ENCODE data around the gene CARMIL3.

The CARMIL3 gene

DNA sequence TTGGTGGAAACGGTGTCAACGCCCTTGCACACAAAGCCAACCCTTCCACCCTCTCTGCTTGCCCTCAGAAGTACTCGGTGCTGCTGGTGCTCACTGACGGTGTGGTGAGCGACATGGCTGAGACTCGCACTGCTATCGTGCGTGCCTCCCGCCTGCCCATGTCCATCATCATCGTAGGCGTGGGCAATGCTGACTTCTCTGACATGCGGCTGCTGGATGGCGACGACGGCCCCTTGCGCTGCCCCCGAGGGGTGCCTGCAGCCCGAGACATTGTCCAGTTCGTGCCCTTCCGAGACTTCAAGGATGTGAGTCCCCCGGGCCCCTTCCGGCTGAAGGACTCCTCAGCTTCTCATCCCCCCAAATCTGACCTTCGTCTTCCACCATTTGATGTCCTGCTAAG, 25.3 kb downstream of the CARMIL3 start:
- no peak for DNase-seq

DNA sequence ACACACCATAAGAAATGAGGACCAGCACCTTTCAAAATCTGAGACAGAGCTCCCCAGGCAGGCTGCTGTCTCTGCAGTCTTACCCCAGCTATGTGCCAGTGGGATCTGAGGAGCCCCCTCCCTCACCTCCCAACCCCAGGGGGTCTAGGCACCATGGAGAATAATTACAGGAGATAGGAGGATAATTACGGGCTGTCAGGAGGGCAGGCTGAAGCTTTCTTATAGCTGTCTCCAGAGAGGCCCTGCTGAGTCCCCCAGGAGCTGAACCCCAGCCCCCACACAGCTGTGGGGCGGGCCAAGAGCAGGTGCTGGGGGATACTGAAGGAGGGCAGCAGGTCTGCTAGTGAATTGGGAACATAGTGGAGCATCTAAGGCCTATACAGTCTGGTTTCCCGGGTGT, 26.3 kb downstream of the CARMIL3 start:
- peak; percentile 32 for DNase-seq

DNA sequence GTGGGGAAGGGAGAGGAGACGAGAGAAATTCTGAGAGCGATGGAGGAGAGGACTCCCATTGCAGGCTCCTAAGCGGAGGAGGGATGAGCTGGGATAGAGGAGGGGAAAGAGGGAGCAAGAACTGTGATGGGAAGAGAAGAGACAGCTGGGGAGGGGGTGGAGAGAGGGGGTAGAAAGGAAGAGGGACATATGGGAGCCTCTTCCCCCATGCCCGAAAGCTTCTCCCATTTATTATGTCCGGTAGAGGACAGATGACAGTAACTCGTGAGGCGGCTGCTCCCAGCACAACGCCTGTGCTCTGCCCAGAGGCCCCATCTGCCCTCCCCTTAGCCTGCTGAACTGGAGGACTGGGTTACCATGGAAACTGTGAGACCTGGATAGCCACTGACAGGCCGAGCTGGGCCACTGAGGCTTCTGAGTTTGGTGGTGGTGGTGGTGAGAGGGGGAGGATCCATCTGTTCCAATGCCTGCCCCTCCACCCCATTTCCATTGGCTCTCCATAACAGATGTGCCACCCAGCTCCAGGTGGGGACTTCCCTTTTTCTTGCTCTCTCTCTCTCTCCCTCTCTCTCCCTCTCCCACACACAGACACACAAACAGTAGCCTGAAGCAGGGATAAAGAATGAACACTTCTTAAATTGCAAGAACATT, 27.8 kb downstream of the CARMIL3 start:
- peak; percentile 72 for DNase-seq

DNA sequence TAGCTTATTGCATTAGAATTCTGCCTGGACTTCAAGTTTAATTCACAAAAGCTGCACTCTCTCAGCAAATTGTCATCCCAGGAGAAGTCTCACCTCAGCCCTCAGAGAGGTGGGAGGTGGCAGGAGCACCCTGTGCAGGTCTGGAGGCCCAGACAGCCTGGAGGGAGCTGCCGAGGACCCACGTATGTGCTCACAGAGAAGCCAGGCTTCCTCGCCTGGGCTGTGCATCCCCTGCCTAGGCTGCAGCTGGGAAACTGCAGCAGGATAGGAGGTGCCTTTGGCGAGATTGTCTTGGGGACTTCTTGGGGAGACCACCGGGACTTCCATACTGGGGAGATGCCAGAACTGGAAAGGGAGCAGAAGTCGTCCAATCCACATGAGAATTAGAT, 28.3 kb downstream of the CARMIL3 start:
- DNase-seq = no peak

DNA sequence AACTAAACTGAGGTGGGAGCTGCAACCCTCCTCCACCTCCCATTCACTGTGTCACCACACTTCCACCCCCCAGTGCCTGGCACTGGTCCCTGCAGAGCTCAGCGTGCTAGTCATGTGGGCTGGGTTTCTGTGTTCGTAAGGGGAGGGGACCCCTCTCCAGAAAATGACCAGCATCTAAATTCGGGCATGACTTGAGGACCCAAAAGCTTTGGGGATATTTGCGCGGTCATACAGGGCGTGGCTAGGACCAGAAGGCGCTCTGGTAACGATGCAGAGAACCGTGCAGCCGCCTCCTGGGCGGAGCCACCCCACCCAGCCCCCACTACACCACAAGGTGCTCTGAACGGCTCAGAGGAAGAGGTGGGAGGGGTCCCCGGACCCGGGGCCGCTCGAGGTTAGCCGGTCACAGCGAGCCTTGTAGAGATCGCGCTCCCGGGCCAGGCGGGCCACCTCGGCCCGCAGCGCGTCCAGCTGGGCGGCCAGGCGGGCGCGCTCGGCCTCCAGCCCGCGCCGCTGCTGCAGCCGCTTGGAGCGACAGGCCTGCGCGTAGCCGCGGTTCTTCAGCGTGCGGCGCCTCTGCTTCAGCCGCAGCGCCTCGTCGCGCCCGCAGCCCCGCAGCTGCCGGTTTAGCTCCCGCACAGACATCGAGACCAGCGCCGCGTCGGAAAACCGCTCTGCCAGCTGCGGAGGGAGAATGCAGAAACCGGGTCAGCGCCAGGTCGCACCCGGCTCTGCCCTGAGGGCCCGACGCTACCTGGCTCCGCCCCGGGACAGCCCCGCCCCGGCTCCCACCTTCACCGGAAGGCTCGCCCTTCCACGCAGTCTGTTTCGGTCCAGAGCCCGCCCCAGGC, 29.3 kb downstream of the CARMIL3 start:
- peak; percentile 79 for DNase-seq

DNA sequence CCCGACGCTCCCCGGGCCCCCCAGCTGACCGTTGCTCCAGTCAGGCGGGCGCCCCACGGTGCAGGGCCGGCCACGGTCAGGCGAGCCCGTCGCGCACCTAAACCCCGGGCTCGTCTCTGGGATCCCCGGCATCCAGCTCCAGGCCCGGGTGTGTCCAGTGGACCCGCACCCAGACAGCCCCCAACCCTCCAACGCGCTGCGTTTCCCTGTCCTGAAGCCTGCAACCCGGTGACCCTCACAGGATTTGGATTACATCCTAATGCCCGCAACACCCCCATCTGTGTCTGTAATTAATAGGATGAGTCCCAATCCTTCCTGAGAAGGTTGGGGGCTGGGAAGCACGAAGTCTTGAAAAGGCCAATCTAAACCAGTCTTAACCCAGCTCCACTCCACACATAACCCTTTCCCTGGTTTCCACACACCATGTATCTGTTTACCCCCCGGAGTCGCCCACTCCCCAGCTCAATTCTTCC, 30.0 kb downstream of the CARMIL3 start:
- no peak for DNase-seq

DNA sequence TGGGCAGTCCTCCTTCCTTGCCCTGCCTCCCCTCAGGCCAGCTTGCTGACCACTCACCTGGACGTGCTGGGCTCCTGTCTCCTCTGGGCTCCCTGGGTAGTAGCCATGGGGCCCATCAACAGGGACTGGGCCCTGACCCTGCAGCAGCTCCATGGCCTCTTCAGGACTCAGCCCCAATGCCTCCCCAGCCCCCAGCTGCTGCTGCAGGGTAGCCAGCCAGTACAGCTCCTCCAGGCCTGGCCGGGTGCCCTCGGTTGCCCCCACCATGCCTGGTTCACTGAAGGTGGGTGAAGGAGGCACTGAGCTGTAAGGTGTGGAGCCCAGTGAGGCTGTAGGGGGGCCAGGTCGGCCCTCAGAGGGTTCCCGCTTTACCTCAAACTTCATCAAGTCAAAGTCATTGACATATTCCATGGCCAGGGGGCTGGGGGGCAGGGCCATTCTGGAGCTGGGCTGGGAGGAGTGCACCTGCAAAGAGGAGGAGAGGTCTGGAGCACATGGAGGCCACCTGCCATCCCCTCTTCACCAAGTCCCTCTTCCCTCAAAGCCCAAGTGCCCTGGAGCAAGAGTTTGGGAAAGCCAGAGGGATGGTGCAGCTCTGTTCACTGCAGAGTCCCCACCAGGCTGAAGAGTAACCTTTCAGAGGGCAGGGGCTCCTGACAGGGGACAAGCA, 30.7 kb downstream of the CARMIL3 start:
- DNase-seq = no peak

DNA sequence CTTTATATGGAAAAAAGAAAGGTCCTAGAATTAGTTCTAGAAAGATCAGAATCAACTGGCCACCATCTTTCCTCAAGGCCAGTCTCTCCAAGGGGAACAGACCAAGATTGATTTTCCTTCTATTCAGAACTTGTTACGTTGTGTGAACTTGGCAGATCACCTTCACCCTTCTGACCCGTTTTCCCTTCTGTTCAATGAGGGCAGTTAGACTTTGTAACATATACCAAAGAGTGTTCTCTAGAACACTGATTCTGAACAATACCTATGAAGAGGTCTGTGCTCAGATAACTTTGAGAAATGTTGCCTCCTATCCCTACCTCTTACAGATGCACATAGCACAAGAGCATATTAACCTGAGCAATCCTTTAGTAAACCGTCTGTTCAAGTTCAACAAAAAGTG, 31.7 kb downstream of the CARMIL3 start:
- no peak for DNase-seq

DNA sequence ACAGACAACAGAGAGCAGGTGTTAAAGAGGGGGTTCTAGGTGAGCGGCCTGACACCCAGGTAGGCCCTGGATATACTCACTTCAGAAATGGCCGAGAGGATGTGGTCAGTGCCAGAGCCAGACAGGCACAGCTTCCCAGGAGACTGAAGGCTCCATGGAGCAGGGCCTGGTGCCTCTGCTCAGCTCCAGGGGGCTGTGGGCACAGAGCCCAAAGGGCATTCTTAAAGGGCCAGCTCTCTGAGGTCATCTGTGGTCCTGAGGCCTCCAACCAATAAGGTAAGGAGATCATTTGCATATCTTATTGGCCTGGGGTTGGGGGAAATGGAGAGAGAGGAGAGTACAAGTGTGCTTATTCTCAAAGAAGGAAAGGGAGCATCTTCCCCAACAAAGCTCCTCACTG, 32.6 kb downstream of the CARMIL3 start:
- no peak for DNase-seq

DNA sequence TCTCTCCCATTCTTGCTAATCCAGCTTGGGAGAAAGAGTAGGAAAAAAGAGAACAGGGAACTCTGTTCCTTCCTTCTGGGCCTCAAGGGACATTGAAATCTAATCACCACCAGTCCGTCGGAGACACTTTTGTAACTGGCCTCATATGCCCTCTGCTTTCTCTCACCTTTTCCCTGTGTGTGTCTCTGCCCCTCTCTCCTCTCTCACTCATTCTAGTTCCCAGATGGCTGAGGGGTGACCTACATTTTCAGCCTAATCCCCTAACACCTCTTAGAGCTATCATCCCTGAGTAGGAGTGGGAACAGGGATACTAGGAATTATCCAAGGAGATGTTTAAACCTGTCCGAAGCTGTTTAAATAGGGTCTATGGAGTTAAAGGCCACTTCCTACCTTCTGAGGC, 33.4 kb downstream of the CARMIL3 start:
- no peak for DNase-seq

DNA sequence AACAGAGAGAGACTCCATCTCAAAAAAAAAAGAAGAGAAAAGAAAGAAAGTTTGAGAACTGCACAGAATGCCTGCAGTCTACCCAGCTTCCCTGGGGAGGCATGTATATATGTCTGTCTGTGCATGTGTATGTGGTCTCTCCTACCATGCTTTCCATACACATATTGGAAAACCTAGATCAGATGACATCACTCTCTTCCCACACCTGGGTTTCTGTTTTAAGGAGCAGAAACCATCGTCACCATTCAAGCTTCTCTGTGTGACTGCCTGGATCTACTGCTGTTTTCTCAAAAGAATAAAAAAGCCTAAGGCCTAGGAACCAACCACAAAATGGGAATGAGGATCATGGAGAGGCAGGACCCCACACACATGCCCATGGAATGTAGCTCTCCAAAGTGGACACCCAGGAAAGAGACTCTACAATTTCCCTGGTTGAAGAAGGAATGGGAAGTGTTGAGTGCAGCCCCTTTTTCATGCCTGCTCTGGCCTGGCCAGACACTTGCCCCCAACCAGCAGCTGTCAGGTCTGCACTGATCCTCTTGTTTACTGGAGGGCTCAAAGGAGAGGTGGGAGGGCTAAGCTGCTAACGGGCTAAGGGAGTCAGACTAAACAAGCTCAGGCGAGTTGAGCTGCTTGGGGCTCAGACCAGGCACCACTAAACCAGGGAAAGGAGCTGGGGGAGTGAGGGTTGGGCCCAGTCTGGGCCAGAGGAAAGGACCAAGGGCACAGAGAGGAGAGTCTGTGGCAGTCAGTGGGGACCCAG, 34.6 kb downstream of the CARMIL3 start:
- no peak for DNase-seq

DNA sequence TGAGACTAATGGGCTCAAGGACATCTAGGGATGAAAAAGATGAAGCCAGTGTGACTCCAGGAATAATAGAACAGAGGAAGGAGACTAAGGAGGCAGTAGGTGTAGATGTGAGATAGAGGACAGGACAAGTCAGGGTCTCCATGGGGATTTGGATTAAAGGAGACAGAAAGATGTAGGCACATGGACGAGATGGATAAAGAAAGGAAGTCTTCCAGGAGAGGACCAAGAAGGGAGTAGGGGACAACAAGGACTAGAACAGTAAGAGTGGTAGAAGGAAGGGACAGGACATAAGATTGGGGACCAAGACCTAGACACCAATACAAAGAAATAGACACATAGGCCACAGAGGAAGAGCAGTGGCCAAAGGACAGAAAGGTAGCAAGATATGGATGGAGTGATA, 35.2 kb downstream of the CARMIL3 start:
- DNase-seq = no peak

DNA sequence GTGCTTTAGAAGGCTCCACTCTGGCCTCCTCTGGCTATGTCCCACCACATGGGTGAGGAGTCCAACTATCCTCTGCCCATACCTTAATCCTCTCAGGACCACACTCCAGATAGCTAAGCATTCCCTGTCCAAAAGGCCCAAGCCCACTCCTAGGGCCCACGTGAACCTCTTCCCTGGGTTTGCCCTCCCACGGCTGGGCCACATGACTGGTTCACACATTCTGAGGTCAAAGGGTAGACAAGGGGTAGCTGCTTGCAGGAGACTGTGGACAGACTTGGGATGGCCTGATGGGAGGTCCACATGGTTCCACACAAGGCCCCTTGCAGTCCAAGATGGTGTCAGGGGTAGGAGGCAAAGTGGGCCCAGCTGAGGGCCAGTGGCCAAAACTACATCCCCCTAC, 36.3 kb downstream of the CARMIL3 start:
- no peak for DNase-seq

DNA sequence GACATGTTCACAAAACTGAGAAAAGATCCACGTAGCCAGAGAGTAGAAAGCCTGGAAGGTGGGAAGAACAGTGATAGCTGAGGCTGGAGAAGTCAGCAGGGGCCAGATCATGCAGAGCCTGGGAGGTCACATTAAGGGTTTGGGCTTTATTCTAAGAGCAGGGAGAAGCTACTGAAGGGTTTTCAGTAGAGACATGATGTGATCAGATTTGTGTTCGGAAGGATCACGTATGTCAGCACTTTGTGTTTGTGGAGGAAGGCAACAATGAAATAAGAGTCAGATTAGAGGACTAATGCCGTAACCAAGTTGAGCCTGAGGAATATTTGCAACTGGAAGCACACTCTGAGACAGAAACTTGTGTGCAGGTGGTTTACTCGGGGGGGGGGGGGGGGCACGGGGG, 38.1 kb downstream of the CARMIL3 start:
- DNase-seq = no peak

DNA sequence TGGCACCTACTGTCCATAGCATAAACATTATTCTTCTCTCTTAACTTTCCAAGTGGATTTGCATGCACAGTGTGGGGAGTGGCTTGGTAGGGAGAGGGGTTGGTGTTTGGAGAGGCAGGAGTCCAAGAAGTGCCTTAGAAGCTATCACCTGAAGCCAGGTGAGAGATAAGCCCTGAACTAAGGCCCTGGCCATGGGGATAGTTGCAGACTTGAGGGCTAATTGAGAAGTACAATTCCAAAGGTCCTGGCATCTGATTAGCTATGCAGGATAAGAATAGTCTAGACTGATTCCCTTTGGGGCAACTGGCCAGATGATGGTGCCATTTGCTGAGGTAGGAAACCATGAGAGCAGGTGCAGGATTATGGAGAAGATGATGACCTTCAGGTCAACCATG, 40.3 kb downstream of the CARMIL3 start:
- DNase-seq = no peak

DNA sequence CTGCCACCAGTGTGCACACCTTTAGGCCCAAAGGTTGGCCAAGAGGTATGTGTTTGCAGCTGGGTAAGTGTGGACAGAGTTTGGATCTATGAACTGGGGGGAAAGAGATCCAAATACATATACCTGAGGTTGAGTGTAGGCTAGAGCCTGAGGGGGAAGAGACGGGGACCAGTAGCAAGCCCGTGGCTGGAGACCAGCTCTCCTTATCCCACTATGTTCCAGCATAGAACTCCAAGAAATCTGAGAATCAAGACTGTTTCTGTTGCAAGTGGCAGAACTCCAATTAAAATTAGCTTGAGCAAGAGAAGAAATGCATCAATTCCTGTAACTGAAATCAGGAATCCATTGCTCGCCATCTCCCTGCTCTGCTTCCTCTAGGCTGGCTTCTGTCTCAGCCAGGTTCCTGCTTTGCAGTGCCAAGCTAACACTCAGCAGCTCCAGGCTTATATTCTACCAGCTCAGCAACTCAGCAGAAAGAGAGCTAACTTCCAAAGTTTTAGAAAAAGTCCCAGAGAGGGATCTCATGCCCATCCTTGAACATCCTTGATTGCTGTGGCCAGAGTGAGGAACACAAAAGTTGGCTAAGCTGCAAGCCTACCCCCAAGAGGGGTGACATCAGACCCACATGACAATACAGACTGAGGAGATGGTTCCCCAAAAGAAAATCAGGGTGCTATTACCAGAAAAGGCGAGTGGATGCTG, 40.8 kb downstream of the CARMIL3 start:
- DNase-seq = no peak

DNA sequence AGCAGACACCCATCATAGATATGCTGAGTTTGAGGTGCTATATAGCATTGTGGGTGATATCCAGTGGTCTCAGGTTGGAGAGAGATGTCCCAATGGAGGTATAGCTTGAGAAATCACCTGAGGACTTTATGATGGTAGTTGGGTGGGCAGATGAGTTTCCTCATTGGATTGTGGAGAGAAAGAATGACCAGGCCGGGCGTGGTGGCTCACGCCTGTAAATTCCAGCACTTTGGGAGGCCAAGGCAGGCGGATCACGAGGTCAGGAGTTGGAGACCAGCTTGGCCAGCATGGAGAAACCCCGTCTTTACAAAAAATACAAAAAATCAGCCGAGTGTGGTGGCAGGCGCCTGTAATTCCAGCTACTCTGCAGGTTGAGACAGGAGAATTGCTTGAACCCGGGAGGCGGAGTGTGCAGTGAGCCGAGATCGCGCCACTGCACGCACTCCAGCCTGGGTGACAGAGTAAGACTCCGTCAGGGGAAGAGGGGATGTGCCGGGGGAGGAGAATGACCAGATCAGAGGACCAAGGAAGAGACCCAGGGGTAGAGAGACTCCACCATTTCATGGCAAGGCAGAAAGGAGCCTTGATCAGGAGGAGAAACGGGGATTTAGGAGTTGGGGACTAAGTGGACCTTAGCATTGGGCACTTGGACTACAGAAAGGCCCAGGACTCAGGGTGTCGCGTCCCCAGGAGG, 41.5 kb downstream of the CARMIL3 start:
- no peak for DNase-seq

DNA sequence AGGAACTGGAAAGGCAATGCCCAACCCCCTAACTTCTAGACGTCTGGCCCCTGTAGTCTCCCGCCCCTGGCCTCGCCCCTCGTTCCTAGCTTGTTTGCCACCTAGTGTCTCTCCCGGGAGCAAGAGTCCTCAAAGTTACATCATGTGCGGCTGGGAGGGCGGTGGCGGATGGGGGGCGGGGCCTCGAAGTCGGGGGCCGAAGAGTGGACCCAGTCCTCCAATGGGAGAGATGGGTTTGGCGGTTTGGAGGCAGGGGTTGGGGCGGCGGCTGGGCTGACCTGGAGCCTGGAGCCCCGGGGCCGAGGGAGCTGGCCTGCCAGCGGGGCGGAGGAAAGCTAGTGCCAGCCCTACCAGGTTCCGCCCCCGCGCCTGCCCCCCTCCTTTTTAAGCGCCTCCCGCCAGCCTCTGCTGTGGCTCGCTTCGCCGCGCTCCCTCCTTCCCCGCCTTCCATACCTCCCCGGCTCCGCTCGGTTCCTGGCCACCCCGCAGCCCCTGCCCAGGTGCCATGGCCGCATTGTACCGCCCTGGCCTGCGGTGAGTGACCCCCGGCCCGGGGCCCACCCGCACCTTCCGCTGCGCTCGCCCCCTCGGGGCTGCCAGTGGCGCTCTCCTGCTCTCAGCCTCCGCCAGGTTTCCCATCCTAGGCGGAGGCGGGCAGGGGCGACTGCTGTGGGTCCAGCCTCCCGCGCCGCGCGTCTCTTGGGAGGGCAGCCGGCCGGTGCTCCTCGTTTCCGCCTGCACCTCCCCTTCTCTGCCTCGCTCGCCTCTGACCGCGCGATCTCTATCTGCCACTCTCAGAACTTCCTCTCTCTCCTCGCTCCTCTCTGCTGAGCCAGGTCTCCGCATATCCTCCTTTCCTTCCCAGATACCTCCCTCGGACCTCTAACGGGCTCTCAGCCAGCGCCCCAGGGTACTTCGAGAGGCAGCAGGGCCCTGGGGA, 42.4 kb downstream of the CARMIL3 start, which contains the start of gene PCK2:
PCK2 (plus strand) TSS at position 411 of the 940 bp plus-strand sequence; CDS start at position 506, 95 bp downstream.
- peak; percentile 93 for DNase-seq

DNA sequence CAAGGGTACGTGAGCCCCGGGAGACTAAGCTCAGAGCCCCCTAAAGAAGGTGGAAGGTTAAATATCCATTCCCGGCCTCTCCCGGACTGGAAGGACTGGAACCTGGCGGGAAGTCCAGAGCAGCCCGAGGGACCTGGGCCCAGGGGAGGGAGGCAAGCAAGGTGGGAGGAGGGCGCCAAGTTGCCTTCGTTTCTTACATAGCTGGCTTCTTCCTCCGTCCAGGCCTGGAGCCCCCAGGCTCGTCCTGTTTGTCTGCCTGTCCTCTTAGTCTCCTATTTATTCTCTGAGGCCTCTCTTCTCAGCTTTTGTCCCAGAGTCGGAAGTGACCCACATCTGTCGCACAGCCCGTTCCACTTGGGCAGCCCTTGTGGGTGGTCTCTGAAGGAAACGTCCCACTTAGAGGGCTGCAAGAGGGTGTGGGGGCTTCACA, 43.0 kb downstream of the CARMIL3 start:
- no peak for DNase-seq

DNA sequence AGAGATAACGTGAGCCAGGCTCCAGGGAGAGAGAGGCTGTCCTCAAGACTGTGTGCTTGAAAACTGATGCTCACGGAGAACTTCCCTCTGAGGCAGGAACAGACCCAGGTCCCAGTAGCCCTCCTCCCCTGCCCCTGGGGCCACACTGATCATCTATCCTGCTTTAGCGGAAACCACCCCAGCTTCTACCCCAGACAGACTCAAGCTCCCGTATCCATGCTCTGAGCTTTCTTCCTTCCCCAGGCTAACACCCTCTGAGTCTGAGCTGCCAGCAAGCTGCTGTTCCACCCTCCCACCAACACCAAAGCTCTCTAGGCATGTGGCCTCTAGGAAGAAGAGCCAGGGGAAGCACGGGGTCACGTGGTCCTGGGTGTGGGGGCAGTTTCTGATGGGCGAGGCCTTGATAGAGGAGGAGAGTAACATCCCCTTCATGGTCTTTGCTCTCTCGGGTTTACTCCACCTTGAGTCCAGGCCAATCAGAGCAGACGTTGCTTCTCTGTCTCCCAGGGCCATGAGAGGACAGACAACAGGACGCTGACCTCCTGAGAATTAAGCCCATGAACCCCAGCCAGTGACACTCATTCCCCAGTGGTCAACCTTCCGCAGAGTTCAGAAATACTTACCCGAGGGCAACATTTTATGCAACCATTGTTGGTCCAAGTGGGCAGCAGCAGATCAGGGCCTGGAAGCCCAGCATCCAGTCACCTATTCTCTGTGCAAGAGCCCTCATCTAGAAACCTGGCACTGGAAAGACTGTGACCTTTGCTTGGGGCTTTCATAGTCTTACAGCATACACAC, 43.7 kb downstream of the CARMIL3 start:
- no peak for DNase-seq

Measured in NCI-H2171 (cell line).